GM18519 (cell line): ENCODE results near the gene PAPOLA.
"Not testable (repeated sequence)": the region's sequence is repeated elsewhere in the genome, so short reads cannot be mapped to it uniquely, and the experiment has no call there.

Experiments used
- ATAC-seq: cut with Tn5 transposase; IDR thresholded peaks from one replicate; pipeline ENCODE4 v1.9.1; 2021; ENCODE audit warnings: mild to moderate bottlenecking, moderate library complexity; ENCODE audit not compliant: unreplicated experiment, low FRiP score

The PAPOLA gene

GRCh38 chr14:96501217-96501739, 904 bp upstream of the PAPOLA start:
- no peak for ATAC-seq

DNA sequence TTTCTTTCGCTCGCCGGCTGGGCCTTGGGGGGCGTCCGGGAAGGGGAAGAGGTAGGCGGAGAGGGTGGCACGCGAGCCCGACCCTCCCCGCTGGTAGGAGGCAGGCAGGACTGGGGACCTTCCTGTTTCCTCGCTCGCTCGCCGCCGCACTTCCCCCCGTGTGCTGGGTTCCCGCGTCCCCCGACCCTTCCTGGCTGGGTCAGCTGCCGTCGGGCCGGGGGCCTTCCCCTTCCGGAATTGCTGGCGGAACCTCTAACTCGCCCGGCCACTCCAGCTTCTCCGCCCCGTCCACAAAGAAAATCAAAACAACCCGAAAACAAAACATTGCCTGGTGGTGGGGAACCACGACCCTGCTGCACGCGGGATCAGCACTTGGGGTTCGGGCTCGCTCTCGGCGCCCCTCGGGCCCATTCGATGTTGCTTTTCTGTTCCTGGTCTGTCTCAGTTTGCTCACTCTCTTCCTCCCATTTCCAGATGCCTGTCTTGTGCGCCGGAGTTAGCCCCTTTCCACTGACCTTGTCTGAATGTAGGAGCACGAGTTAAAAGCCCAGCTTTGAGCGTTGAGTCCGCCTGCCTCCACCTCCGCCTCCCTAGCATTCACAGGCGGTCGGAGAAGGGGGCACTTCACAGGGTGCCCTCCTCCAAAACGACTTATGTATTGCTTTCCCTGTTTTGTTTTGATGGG, 581 bp downstream of the PAPOLA start:
- no peak for ATAC-seq

- ATAC-seq, result no peak
Observed at GRCh38 chr14:96503306-96503679, 1.1 kb downstream of the PAPOLA start.

GRCh38 chr14:96504353-96504752, 2.2 kb downstream of the PAPOLA start:
- not testable (repeated sequence) for ATAC-seq

GRCh38 chr14:96507723-96508122, 5.5 kb downstream of the PAPOLA start:
- ATAC-seq, result no peak

GRCh38 chr14:96508900-96509299, 6.7 kb downstream of the PAPOLA start:
- no peak for ATAC-seq

DNA sequence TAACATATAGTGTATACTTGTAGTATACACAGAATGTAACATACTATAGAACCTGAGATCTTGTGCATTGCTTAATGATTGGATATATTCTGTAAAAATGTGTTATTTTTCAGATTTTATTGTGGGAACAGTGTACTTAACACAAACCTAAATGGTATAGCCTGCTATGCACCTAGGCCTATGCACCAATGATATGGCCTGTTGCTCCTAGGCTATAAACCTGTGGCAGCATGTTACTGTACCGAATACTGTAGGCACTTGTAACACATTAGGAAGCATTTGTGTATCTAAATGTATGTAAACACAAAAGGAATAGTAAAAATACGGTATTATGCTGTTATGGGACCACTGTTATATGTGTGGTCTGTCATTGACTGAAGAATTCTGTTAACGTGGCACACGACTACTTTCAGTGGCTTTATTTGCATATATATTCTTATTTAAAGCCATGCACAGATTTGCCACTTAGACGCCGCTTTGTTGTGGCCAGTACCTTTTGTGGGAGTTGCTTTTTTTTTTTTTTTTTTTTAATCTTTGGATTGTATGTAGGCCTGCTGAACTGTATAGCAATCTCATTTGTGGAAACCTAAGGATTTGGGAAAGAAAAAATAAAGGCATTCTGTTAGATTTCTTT, 7.4 kb downstream of the PAPOLA start:
- ATAC-seq, result no peak

DNA sequence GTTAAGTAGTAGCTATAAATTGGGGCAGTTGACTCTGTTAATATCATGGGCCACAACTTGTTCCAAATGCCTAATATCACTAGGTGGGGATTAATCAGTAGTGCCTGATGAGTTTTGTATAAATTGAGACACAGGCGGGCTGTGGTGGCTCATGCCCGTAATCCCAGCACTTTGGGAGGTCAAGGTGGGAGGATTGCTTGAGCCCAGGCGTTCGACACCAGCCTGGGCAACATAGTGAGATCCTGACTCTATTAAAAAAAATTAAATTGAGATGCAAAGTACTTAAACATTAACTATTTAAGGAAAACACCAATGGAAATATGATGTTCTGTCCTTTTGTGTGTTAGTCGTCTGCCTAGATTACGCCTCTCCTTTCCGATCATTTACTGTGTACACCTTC, 9.0 kb downstream of the PAPOLA start:
- ATAC-seq, result no peak

- ATAC-seq, result no peak
Observed at GRCh38 chr14:96511667-96512066, 9.5 kb downstream of the PAPOLA start.

DNA sequence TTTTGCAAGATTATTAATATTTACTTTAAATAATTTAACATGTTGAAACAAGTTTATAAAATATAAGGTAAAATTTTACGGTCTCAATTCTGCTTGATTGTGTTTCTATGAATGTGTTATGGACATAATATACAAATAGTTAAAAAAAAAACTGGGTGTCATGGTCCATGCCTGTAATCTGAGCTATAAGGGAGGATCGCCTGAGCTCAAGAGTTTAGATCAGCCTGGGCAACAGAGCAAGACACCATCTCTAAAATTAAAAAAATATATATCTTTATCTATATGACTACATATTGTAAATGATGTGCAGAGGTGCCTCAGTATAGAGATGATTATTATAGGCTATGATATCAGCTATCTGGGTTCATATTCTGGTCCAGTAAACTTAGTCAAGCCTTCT, 9.9 kb downstream of the PAPOLA start:
- ATAC-seq, result no peak

DNA sequence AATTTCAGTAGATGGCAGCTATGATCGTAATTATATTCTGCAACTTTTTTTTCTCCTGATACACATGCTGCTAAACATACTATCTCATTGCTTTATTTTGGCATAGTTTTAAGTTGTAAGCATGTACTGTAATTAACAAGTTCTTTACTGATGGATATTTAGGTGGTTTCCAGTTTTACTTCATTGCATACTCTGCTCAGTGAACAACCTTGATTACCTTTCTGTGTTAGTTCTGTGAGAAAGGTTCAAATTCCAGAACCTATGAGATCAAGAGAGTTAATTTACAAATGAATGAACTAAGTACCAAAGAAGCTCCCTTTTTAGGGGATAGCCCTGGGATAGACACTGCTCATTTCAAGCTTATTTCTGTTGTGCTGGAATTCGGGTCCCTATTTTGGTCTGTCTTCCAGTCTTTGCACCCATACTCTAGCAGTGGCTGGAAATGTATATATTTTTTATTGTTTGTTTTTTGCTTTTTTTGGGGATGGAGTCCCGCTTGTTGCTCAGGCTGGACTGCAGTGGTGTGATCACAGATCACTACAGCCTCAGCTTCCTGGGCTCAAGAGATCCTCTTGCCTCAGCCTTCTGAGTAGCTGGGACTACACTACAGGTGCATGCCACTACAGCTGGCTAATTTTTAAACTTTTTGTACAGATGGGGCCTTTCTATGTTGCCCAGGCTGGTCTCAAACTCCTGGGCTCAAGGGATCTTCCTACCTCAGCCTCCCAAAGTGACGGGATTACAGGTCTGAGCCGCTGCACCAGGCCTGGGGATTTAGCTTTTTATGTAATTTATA, 10.6 kb downstream of the PAPOLA start:
- no peak for ATAC-seq

GRCh38 chr14:96514694-96515093, 12.5 kb downstream of the PAPOLA start:
- peak; percentile 44 for ATAC-seq

- no peak for ATAC-seq
Observed at GRCh38 chr14:96515731-96516130, 13.5 kb downstream of the PAPOLA start.

DNA sequence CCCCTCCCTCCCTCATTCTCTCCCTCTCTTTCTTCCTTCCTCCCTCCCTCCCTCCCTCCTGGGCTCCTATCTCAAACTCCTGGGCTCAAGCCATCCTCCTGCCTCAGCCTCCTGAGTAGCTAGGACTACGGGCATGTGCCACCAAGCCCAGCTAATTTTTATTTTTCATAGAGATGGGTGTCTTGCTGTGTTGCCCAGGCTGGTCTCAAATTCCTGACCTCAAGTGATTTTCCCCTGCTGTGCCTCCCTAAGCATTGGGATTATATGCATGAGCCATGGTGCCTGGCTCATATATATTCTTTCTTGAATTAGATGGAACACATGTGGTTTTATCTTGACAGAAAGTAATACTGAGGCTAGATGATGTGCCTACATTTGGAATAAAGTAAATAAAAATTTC, 14.2 kb downstream of the PAPOLA start:
- ATAC-seq, result no peak

GRCh38 chr14:96519970-96520369, 17.8 kb downstream of the PAPOLA start:
- no peak for ATAC-seq

GRCh38 chr14:96525452-96525851, 23.3 kb downstream of the PAPOLA start:
- no peak for ATAC-seq

DNA sequence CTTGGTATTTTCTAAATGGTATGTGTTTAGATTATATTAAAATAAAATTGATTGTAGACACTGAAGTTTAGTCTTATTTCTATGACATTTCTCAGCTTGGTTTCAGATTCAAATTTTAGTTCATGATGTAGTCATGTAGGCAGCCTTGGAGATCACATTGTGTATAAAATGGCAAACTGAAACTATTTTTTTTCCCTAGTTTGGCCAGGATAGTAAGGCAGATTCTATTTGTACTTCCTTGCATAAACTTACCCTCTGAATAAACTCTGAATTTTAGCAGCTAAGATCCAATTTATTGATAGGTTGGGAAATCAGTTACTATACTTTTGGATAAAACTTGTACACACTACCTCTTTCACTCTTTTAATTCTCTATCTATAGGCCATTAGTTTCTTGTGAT, 30.4 kb downstream of the PAPOLA start:
- no peak for ATAC-seq

GRCh38 chr14:96536807-96537206, 34.6 kb downstream of the PAPOLA start:
- no peak for ATAC-seq

DNA sequence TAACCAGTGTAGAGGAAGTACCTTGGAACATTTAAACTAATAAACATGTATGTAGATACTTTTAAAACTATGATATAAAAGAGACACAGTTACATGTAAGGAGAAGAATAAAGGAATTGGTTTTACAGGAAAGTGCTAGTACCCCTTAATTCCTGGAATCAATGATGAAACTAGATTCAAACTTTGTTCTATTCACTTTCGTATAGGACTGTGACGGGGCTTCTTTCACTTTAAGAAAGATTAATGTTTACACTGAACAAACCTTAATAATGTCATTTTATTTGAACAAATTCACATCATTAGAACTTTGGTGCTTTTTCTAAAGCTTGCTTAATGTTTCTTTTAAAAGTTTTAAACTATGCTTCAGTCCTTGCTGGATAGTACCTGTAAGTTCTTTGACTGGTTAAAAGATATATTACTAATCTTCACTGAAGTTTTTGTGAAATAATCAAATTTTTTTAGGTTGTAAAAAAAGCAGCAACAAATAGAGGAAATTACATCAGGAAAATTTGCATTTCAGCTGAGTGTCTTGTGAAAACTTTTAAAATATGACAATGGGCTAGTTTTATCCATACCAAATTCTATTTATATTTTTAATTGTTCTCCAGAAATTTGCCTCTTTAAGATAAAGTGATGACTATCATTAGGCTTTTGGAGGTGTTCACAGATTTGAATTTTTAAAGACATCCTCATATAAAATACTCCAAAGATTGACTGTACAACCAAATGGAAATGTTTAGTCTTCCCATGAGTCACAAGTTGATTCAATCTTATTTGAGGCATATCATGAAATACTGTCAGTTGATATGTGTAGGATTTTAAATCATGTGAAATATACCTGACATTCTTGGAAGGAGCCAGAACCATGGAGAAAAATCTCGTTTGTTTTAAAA, 36.2 kb downstream of the PAPOLA start:
- no peak for ATAC-seq

- no peak for ATAC-seq
Observed at GRCh38 chr14:96538990-96539317, 36.8 kb downstream of the PAPOLA start.
